Measurements from ENCODE around the gene HJV. TPM values are rescaled to one million over a fixed set of nuclear protein-coding genes. Genes with fewer than 3 reads are reported as not detected.

The HJV gene
- total and polyA plus RNA-seq, 2 of the 4 experiments (the other 2 are of a cell fraction), result not detected

DNA sequence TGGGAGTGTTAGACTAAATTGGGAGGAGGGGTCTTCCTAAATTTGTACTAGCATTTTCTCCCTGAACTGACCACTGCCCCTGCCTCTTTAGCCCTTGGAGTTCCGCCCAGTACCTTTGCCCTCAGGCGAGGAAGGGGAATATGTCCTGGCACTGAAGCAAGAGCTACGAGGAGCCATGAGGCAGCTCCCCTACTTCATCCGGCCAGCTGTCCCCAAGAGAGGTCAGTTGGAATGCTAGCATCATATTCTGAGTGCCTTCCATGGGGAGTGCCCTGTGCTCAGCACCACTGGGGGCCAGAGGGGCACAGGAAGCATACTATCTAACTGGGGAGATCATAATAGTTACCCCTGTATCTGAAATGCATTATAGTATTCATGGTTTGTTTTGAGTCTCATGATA lies 46.3 kb downstream of the HJV start:
- POLR2A ChIA-PET (ENCODE audit: unreplicated experiment), result no interaction called here

More for the DNA sequence above, 46.3 kb downstream of the HJV start:
- Histone ChIP-seq H2AK9ac (replicated peaks; ENCODE audit: low read depth, low read length, poor library complexity) (no peak overlapping the region), H3K4me1 (ENCODE audit: control insufficient read depth, insufficient read depth, low read length) (peaks cover 14% of the 10 kb centered on the region), H2AK5ac (ENCODE audit: low read depth, low read length) (no peak overlapping the region), H3K9me1 (ENCODE audit: insufficient read depth, low read length) (peaks cover 6% of the 10 kb centered on the region), H3K4ac (ENCODE audit: low read depth, low read length) (no peak overlapping the region), H2BK120ac (ENCODE audit: low read depth, low read length) (no peak overlapping the region), H3K56ac (ENCODE audit: extremely low read depth, insufficient read depth, low read length) (no peak overlapping the region), H4K8ac (ENCODE audit: low read depth in 2 of 2, low read length in 2 of 2) (no peak overlapping the region), H4K20me1 (ENCODE audit: insufficient read depth, low read length) (no peaks in the 10 kb centered on the region), H2BK20ac (ENCODE audit: low read depth, low read length) (no peak overlapping the region), H3K36me3 (ENCODE audit: control insufficient read depth, insufficient read depth, low read length) (no peaks in the 10 kb centered on the region), H3K18ac (ENCODE audit: low read depth, low read length) (no peak overlapping the region), H2BK15ac (ENCODE audit: low read depth, low read length) (no peak overlapping the region), H3K4me2 (ENCODE audit: low read depth, low read length) (no peak overlapping the region), H3K9ac (ENCODE audit: low read depth, low read length) (no peak overlapping the region), H3K79me1 (ENCODE audit: low read depth in 1 of 2, low read length in 2 of 2) (peaks cover 0 to 10% of the 10 kb centered on the region in 2 experiments; a peak in 3 of 4 replicates), H2BK5ac (ENCODE audit: low read depth, low read length, poor library complexity, severe bottlenecking) (no peak overlapping the region), H3K23ac (ENCODE audit: low read depth, low read length) (no peak overlapping the region), H4K91ac (ENCODE audit: insufficient read depth, low read depth, low read length) (no peak overlapping the region), H3K27ac (ENCODE audit: insufficient read depth, low read length) (no peak overlapping the region), H3K9me3 (ENCODE audit: control insufficient read depth, insufficient read depth, low read length) (no peaks in the 10 kb centered on the region), H4K5ac (ENCODE audit: low read depth, low read length) (no peak overlapping the region), H2AFZ (replicated peaks; ENCODE audit: low read length, poor library complexity) (no peak overlapping the region), H3K27me3 (ENCODE audit: control insufficient read depth, insufficient read depth, low read length) (no peaks in the 10 kb centered on the region), H3K4me3 (ENCODE audit: insufficient read depth, low read depth, low read length) (no peak overlapping the region), H3K14ac (replicated peaks; ENCODE audit: low read depth, low read length) (no peak overlapping the region)
- no TSS peak for BruUV-seq (replicated peaks)
- intact Hi-C loops (cut with micrococcal nuclease) (no loop called here), dilution Hi-C loops (cut with HindIII; ENCODE audit: low sequenced_read_pairs, unreplicated experiment) (no loop called here), in situ Hi-C loops (cut with MboI; ENCODE audit: low sequenced_read_pairs) (no loop called here)
- CTCF ChIA-PET, result no interaction called here
- no peak for TF ChIP-seq NFE2L2 (IDR thresholded peaks at IDR 0.05; ENCODE audit: low read depth, low read length)
- TF ChIP-seq, protein P1, sequence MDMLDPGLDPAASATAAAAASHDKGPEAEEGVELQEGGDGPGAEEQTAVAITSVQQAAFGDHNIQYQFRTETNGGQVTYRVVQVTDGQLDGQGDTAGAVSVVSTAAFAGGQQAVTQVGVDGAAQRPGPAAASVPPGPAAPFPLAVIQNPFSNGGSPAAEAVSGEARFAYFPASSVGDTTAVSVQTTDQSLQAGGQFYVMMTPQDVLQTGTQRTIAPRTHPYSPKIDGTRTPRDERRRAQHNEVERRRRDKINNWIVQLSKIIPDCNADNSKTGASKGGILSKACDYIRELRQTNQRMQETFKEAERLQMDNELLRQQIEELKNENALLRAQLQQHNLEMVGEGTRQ (IDR thresholded peaks at IDR 0.05; ENCODE audit: low read depth, low read length), result no peak
- TF ChIP-seq, protein P2, sequence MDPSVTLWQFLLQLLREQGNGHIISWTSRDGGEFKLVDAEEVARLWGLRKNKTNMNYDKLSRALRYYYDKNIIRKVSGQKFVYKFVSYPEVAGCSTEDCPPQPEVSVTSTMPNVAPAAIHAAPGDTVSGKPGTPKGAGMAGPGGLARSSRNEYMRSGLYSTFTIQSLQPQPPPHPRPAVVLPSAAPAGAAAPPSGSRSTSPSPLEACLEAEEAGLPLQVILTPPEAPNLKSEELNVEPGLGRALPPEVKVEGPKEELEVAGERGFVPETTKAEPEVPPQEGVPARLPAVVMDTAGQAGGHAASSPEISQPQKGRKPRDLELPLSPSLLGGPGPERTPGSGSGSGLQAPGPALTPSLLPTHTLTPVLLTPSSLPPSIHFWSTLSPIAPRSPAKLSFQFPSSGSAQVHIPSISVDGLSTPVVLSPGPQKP (IDR thresholded peaks at IDR 0.05; ENCODE audit: borderline replicate concordance, low read depth, low read length), result no peak
- no peak for TF ChIP-seq RFX5 (IDR thresholded peaks at IDR 0.05; ENCODE audit: low read depth, low read length)
- TF ChIP-seq SMC3 (IDR thresholded peaks at IDR 0.05; ENCODE audit: low read depth, low read length), result no peak
- no peak for TF ChIP-seq MXI1 (IDR thresholded peaks at IDR 0.05; ENCODE audit: borderline replicate concordance, low read depth, low read length)
- no peak for TF ChIP-seq MAZ (IDR thresholded peaks at IDR 0.05; ENCODE audit: borderline replicate concordance, low read depth, low read length)
- WGBS, 2 experiments (ENCODE audit: extremely low coverage in 2 of 2, insufficient read length in 1 of 2), result 78% methylated on average over 4 of the region's 4 CpGs; no CpG with 5 or more reads in 1 of the 2 experiments
- DNase-seq, result no peak
- ATAC-seq (ENCODE audit: low read depth), result no peak

Measured in IMR-90 (cell line).